GM06990 (cell line): ENCODE results near the gene CENPI.

Experiments
- DNase-seq: peaks from one replicate; pipeline ENCODE4 v3.0.0-alpha.2; 2011; ENCODE audit not compliant: insufficient read length; ENCODE audit errors: extremely low read depth
- H3K27me3 ChIP-seq: replicated peaks from 2 replicates; pipeline ENCODE4 v1.6.0; 2011; ENCODE audit warnings: low read length; ENCODE audit not compliant: control insufficient read depth, insufficient read depth
- H3K36me3 ChIP-seq: 2 replicates; pipeline ENCODE4 v1.5.1; 2011; ENCODE audit warnings: low read length; ENCODE audit not compliant: control insufficient read depth, insufficient read depth
- H3K4me3 ChIP-seq: replicated peaks from 2 replicates; pipeline ENCODE4 v1.5.1; 2011; ENCODE audit warnings: low read depth, mild to moderate bottlenecking, control low read depth, low read length
- TF ChIP-seq, protein P1 (sequence below): IDR thresholded peaks from 2 replicates; pipeline ENCODE4 v1.5.1; 2011; ENCODE audit warnings: low read length, control low read depth, mild to moderate bottlenecking, inconsistent platforms; ENCODE audit not compliant: insufficient read depth, poor library complexity, severe bottlenecking

Gene CENPI

DNA sequence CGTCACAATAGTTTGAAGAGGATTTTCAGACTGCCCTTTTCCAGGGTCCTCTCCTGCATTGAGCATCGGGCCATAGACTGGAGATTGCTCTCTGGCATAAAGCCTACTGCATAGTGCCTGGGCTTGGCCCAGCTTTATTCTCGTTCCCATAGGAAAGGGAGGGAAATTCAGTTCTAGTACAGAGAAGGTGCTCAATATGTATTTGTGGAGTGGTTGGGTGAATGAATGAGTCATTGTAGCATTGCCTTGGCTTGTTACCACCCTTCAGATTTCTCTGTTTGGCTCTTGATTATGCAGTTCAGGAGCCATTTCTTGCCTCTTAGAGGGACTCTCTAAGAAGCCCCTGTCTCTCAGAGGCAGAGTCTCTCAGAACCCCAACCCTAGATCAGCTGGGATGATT is 16.8 kb upstream of the CENPI start:
- no peaks in the 10 kb centered on the region for H3K27me3 ChIP-seq
- H3K36me3 ChIP-seq: no peaks in the 10 kb centered on the region
- DNase-seq: no peak
- no peak overlapping the region for H3K4me3 ChIP-seq
- TF ChIP-seq, protein P1, sequence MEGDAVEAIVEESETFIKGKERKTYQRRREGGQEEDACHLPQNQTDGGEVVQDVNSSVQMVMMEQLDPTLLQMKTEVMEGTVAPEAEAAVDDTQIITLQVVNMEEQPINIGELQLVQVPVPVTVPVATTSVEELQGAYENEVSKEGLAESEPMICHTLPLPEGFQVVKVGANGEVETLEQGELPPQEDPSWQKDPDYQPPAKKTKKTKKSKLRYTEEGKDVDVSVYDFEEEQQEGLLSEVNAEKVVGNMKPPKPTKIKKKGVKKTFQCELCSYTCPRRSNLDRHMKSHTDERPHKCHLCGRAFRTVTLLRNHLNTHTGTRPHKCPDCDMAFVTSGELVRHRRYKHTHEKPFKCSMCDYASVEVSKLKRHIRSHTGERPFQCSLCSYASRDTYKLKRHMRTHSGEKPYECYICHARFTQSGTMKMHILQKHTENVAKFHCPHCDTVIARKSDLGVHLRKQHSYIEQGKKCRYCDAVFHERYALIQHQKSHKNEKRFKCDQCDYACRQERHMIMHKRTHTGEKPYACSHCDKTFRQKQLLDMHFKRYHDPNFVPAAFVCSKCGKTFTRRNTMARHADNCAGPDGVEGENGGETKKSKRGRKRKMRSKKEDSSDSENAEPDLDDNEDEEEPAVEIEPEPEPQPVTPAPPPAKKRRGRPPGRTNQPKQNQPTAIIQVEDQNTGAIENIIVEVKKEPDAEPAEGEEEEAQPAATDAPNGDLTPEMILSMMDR: no peak

DNA sequence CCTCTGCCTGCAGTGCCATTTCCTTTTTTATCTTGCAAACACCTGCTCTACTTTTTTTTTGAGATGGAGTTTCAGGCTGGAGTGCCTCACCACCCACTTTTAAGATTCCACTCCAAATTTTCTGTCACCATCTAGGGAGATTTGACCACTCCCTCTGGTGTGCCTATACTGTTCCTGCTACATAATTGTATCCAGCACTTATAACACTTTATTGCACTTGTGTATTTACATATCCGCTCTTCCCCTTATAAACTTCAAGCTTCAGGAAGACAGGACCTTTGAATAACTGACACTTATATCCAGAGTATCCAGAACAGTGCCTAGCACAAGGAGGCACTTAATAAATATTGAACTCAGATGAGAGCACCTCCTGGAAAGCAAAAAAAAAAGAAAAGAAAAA is 6.2 kb upstream of the CENPI start:
- H3K27me3 ChIP-seq: no peaks in the 10 kb centered on the region
- TF ChIP-seq, protein P1: no peak
- no peak overlapping the region for H3K4me3 ChIP-seq
- H3K36me3 ChIP-seq: no peaks in the 10 kb centered on the region
- DNase-seq: no peak

DNA sequence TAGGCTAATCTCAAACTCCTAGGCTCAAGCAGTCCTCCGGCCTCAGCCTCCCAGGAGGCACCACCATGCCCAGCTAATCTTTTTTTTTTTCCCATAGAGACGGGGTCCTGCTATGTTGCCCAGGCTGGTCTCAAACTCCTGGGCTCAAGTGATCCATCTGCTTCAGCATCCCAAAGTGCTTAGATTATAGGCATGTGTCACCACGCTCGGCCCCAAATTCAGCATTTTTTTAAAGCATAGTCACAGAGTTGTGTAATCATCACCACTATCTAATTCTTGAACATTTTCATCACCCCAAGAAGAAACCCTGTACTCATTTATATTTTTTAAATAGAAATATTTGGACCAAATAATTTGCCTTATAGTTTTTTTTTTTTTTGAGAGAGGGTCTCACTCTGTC is 10.3 kb downstream of the CENPI start:
- Histone ChIP-seq H3K27me3 (no peaks in the 10 kb centered on the region), H3K36me3 (no peaks in the 10 kb centered on the region), H3K4me3 (no peak overlapping the region)
- DNase-seq: no peak
- TF ChIP-seq, protein P1: no peak

DNA sequence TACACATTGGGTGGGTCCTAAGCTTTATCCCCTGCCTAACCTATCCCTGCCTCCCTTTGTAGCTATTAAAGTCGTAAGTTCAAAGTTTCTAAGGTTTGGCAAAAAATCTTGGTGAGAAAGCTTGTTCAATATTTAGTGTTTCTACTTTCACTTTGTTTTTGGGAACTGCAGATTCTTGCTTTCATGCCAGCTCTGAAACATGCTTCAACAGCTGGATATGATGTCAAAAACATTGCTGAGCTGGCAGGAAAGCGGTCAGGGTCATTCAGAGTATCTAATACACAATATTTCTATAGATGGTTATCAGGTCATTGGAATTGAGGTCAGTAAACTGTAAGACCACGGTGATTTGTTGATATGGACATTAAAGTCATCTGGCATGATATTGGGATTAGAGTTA is 19.7 kb downstream of the CENPI start:
- no peak for DNase-seq
- no peak overlapping the region for H3K4me3 ChIP-seq
- H3K27me3 ChIP-seq: no peaks in the 10 kb centered on the region
- no peaks in the 10 kb centered on the region for H3K36me3 ChIP-seq
- TF ChIP-seq, protein P1: no peak

DNA sequence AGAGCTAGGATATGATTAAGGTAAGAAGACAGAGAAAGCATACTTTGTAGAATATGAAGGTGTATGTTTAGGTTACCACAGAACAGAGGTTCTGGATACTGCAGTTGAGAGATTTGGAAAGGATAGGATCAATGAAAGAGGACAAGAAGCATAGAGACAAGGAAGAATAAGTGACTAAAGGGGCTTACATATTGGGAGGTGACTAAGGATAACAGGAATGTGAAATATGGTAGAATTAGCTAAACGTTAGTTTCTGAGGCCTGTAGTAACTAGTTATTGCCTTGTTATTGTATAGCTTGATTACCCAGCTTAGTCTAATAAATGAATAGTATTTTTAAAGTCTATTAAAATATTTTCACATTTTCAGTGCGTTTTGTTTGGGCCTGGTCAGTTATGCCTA is 38.2 kb downstream of the CENPI start:
- Histone ChIP-seq H3K27me3 (no peaks in the 10 kb centered on the region), H3K4me3 (no peak overlapping the region), H3K36me3 (no peaks in the 10 kb centered on the region; the same call in 1 of the 2 replicates)
- DNase-seq: no peak
- TF ChIP-seq, protein P1: no peak
